HG02870 (cell line): ENCODE measurements around the gene IGFBP7.

Experiments used
- ATAC-seq: cut with Tn5 transposase; IDR thresholded peaks from one replicate; pipeline ENCODE4 v1.9.1; 2021; ENCODE audit warnings: mild to moderate bottlenecking, moderate library complexity; ENCODE audit not compliant: unreplicated experiment

IGFBP7 gene, protein sequence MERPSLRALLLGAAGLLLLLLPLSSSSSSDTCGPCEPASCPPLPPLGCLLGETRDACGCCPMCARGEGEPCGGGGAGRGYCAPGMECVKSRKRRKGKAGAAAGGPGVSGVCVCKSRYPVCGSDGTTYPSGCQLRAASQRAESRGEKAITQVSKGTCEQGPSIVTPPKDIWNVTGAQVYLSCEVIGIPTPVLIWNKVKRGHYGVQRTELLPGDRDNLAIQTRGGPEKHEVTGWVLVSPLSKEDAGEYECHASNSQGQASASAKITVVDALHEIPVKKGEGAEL

GRCh38 chr4:57109847-57110639, at the start of gene IGFBP7:
Gene IGFBP7, minus strand, starts transcription at chr4:57110385. Its CDS starts 34 bp downstream, at chr4:57110351.
- peak; percentile 28 for ATAC-seq

DNA sequence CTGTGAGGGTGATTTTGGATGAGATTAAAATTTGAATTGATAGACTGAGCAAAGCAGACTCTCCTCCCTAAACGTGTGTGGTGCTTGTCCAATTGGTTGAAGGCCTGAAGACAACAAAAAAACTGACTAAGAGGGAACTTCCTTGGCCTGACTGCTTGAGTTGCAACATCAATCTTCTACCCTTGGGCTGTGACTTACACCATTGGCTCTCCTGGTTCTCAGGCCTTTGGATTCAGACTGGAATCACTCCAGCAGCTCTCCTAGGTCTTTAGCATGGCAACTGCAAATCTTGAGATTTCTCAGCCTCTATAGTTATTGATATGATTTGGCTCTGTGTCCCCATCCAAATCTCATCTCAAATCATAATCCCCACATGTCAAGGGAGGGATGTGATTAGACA, 49.7 kb upstream of the IGFBP7 start:
- no peak for ATAC-seq

DNA sequence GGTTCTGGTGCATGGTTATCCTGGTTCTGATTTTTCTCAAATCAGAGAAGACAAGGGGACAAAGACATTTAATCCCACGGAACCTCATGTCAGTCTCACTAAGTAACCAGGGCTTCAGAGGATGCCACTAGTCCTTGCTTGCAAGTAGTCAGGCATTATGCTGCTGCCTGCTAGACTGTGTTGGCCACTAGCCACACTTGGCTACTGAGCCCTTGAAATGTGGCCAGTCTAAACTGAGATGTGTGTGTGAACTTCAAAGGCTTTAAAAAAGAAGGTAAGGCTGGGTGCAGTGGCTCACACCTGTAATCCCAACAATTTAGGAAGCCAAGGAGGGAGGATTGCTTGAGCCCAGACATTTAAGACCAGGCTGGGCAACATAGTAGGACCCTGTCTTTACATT, 48.6 kb upstream of the IGFBP7 start:
- ATAC-seq: no peak

- no peak for ATAC-seq
Measured at GRCh38 chr4:57158221-57158620, 48.0 kb upstream of the IGFBP7 start.

DNA sequence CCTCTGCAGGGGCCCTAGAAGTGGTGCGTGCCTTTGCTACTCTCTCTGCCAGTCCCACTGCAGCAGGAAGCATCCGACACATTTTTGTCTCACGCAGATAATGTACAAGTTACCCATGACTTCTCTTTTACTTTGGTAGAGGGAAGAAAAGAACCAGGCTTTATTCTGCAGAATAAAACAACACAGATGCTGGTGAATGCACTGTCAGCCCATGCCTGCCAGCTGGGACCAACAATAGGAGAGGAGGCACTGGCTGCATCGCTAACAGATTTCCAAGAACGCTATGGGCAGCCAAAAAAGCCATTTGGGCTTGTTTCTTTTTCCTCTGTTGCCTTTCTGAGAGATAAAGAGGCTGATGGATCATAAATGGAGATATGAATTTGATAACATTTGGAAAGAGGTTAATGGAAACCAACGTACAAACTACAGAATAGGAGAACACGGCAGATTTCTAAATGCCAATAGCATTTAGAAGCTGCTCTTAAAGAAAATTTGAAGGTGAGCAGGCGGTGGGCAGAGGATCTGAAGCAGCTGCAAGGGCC, 47.5 kb upstream of the IGFBP7 start:
- ATAC-seq: no peak

DNA sequence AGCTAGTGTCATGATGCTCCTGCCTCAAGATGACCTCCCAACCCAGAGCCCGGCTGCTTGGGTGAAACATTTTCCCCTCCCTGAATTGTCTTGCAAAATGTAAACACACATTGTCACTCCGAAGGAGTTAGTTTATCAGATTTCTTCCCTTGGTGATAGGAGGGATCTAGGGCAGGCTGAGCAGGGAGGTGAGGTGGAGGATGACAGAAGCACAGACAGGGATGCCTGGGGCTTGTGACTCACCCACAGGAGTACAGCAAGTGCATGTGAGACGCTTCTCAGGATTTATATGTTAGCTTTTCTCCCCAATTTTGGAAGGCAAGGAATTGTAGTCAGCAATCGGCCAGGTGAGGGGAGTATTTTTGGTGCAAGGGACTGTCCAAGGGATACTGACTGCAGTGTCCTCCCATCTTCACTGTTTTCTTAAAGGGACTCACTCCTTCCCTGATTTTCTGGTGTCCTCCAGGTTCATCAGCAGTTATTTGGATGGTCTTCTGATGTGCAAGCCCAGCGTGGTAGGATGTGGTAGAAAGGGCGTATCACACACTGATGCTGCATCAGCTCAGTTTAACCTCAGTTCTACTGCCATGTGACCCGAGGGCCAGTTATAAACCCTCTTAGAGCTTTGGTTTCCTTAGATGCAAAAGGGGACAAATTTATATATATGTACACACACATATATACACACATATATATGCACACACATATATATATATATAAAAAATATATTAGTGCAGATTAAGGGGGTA, 46.2 kb upstream of the IGFBP7 start:
- no peak for ATAC-seq

DNA sequence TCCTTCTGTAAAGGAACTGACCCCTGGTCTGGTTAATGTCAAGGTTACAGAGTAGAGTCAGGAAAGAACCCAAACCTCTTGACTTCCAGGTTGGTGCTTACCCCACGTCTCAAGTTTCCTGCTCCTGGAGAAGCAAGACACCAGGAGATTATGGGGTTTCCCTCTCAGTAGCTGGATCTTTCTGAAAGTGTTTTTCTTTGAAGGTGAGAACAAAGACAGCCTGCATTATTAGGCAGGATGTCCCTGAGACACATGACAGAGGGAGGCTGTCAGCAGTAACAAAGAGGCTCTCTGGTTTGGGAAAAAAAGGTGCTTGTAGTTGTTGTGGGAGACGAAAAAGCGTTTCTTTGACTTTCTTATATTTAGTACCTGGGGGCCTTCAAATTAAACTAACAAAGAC, 44.7 kb upstream of the IGFBP7 start:
- ATAC-seq: no peak

DNA sequence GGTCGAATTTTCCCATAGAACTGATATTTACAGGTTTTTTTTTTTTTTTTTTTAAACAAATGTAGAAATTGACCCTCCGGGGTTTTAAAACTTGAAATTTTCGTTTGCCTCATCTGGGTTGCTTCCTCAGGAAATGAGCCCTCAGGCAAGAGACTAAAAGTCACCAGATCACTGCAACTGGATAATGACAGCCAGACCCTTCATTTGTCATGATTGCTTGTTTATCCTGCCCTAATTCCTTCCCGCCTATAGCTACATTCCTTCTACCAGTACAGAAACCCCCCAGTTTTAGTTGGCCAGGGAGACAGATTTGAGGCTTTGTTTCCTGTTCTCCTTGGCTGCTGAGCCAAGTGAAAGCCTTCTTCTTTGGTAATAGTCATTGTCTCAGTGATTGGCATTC, 44.0 kb upstream of the IGFBP7 start:
- no peak for ATAC-seq

DNA sequence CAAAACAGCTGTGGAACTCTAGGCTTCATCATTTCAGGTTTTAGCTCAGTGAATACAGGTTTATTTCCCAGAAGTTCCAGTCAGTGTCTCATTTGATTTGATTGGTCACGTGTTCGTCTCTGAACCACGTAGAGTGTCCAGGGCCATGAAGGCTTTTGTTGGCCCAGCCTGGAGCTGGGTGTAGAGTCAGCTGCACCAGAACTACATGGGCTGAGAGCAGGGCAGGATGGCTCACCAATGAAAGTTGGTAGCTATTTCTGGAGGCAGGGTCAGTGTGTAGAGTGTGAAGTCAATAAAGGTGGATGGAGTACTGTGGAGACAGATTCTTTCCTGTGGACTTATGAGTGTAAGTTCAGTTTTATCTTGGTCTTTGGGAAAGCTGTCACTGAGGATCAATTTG, 43.0 kb upstream of the IGFBP7 start:
- ATAC-seq: no peak

- ATAC-seq: no peak
Measured at GRCh38 chr4:57151481-57151880, 41.3 kb upstream of the IGFBP7 start.

GRCh38 chr4:57149833-57150232, 39.6 kb upstream of the IGFBP7 start:
- ATAC-seq: no peak

- ATAC-seq: no peak
Measured at GRCh38 chr4:57148831-57149505, 38.8 kb upstream of the IGFBP7 start.

- ATAC-seq: no peak
Measured at GRCh38 chr4:57148177-57148576, 38.0 kb upstream of the IGFBP7 start.

GRCh38 chr4:57147335-57148060, 37.3 kb upstream of the IGFBP7 start:
- ATAC-seq: no peak

GRCh38 chr4:57146444-57146843, 36.3 kb upstream of the IGFBP7 start:
- no peak for ATAC-seq

GRCh38 chr4:57144466-57144865, 34.3 kb upstream of the IGFBP7 start:
- no peak for ATAC-seq

DNA sequence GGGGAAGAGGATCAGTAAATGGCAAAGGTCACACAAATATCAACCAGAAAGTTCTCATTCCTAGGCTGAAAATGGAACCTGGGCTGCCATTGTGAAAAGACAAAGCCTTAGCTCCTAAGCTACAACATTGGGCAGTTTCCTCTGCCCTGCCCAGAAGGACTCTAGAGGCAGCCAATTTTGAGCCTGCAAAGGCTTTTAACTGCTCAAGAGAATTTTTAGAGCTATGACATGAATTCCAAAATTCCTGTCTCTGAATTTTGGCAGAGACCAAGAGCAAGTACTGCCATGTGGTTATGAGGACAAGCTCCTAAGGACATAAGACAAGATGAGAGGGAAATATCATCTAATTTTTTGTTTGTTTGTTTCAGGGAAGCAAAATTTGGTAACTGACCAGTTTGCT, 29.6 kb upstream of the IGFBP7 start:
- no peak for ATAC-seq

- ATAC-seq: no peak
Measured at GRCh38 chr4:57137261-57137660, 27.1 kb upstream of the IGFBP7 start.

GRCh38 chr4:57136281-57136680, 26.1 kb upstream of the IGFBP7 start:
- ATAC-seq: no peak

GRCh38 chr4:57132743-57133137, 22.6 kb upstream of the IGFBP7 start:
- no peak for ATAC-seq
